Measurements from ENCODE around the gene FAM83C. TPM values are rescaled to one million over a fixed set of nuclear protein-coding genes. Genes with fewer than 3 reads are reported as not detected.

FAM83C gene
- total RNA-seq, 1 experiment from 2014 or later: not detected

- BruUV-seq (replicated peaks): no TSS peak
- H3K27ac ChIP-seq (ENCODE audit: low read depth, low read length): peak overlapping the region; percentile 88; the same call in 1 of the 2 replicates
- CTCF ChIA-PET: no interaction called here
- H3K4me2 ChIP-seq (ENCODE audit: low read length): peak overlapping the region; percentile 84
- H3K9me2 ChIP-seq (ENCODE audit: insufficient read depth): no peaks in the 10 kb centered on the region
- no peak overlapping the region for H3K9ac ChIP-seq (ENCODE audit: low read length)
- H2AFZ ChIP-seq (ENCODE audit: low read depth, low read length, poor library complexity, severe bottlenecking): no peak overlapping the region
- RAD21 ChIA-PET (ENCODE audit: low non-redundant PET in 1 of 2, low total read pairs in 2 of 2, uncharacterized antibody in 2 of 2, unreplicated experiment in 2 of 2): no interaction called here
- peak overlapping the region; percentile 96 to 100; a peak in 3 of 4 replicates for H3K4me3 ChIP-seq (replicated peaks in 1 of 2; ENCODE audit: low read depth in 1 of 2, low read length in 2 of 2)
- TF ChIP-seq MAX (IDR thresholded peaks at IDR 0.05) (no peak), CBX3 (IDR thresholded peaks at IDR 0.05; ENCODE audit: low read depth) (no peak), ZNF274 (IDR thresholded peaks at IDR 0.05; ENCODE audit: low read depth, low read length) (no peak), ELF1 (IDR thresholded peaks at IDR 0.05; ENCODE audit: borderline replicate concordance, low read depth) (no peak), JUND (IDR thresholded peaks at IDR 0.05) (no peak), SP1 (IDR thresholded peaks at IDR 0.05; ENCODE audit: low read depth) (no peak), TCF7L2 (IDR thresholded peaks at IDR 0.05; ENCODE audit: borderline replicate concordance, extremely low read depth, insufficient read depth, insufficient read length) (no peak), REST (IDR thresholded peaks at IDR 0.05; ENCODE audit: low read depth) (no peak), POLR2AphosphoS5 (IDR thresholded peaks at IDR 0.05; ENCODE audit: low read depth, low read length) (no peak), FOSL1 (IDR thresholded peaks at IDR 0.05; ENCODE audit: low read depth) (no peak), CTCF (IDR thresholded peaks at IDR 0.05 in 2 of 3, conservative IDR thresholded peaks at IDR 0.05 in 1 of 3; ENCODE audit: borderline replicate concordance in 1 of 3, insufficient read depth in 1 of 3, low read depth in 2 of 3, low read length in 2 of 3) (no peak)
- DNase-seq (ENCODE audit: low read depth, low spot score): no peak
- H3K27me3 ChIP-seq (ENCODE audit: insufficient read depth, low read length): no peaks in the 10 kb centered on the region
- intact Hi-C loops (cut with micrococcal nuclease): no loop called here
- POLR2A ChIA-PET: no interaction called here
- H4K20me1 ChIP-seq (ENCODE audit: insufficient read depth): no peaks in the 10 kb centered on the region
- peaks cover 8 to 23% of the 10 kb centered on the region in 2 experiments; a peak in 3 of 4 replicates for H3K4me1 ChIP-seq (ENCODE audit: control insufficient read depth in 1 of 2, insufficient read depth in 2 of 2, low read length in 2 of 2)
- no peaks in the 10 kb centered on the region for H3K9me3 ChIP-seq (ENCODE audit: control insufficient read depth in 1 of 2, insufficient read depth in 1 of 2, low read depth in 1 of 2, low read length in 2 of 2)
- ATAC-seq: no peak
- H3K36me3 ChIP-seq (ENCODE audit: control insufficient read depth in 1 of 2, insufficient read depth in 2 of 2, low read length in 2 of 2): peaks cover 5 to 14% of the 10 kb centered on the region in 2 experiments
- peaks cover 38% of the 10 kb centered on the region for H3K79me2 ChIP-seq (ENCODE audit: insufficient read depth, low read length)
Measured at GRCh38 chr20:35285806-35286076, 6.5 kb downstream of the FAM83C start.
